HUDEP-2 (cell line): ENCODE data around the gene BRICD5.

Experiments
- DNase-seq, 76 experiments: peaks; one replicate each; lab custom pipeline; 2025; ENCODE audit not compliant: unreplicated experiment in 76 of 76; lab: John Stamatoyannopoulos, UW

Gene BRICD5

GRCh38 chr16:2238150-2238837, 27.6 kb upstream of the BRICD5 start:
- no peak for DNase-seq

- DNase-seq = no peak
Observed at GRCh38 chr16:2237493-2238149, 27.0 kb upstream of the BRICD5 start.

DNA sequence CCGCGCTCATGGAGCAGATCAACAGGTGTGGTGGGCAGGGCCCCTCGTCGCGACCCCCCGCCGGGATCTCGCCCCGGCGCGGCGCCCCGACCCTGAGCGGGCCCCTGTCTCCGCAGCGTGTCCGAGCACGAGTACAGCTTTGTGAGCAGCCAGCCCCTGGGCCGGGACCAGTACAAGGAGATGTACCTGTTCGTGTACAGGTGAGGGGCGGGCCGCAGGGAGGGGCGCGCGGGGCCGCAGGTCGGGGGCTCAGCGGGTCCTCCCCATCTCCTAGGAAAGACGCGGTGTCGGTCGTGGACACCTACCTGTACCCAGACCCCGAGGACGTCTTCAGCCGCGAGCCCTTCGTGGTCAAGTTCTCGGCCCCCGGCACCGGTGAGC, 26.4 kb upstream of the BRICD5 start:
- DNase-seq = no peak

DNA sequence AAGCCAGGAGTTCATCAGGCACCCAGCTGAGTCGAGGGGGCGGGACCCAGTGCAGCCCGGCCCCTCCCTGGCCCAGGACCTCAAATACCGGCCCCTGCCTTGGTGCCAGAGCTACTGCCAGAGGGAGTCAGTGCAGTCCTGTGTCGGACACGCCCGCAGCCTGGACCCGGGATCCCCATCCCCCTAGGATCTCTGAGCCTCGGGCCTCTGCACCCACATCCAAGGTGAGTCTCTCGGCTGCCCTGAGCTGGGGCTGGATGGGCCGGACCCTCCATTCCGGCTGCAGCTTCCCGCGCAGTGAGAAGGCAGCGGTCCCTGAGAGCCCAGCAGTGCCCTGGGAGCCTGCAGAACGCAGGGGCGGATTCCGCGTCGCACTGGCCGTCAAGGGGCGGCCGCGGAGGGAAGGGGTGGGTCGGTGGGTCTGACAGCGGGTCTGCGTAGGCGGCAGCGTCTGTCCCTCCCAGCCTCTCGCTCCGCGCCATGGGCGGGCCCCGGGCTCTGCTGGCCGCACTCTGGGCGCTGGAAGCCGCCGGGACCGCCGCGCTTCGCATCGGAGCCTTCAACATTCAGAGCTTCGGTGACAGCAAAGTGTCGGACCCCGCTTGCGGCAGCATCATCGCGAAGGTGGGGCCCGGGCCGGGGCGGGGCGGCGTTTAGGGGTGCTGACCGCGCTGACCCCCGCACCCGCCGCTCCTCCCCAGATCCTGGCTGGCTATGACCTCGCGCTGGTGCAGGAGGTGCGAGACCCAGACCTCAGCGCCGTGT, 25.9 kb upstream of the BRICD5 start, which contains the start of gene DNASE1L2:
Gene DNASE1L2, plus strand, starts transcription at position 108 of the 765 bp plus-strand sequence. Its CDS starts 373 bp downstream, at position 481.
- DNase-seq = no peak

DNA sequence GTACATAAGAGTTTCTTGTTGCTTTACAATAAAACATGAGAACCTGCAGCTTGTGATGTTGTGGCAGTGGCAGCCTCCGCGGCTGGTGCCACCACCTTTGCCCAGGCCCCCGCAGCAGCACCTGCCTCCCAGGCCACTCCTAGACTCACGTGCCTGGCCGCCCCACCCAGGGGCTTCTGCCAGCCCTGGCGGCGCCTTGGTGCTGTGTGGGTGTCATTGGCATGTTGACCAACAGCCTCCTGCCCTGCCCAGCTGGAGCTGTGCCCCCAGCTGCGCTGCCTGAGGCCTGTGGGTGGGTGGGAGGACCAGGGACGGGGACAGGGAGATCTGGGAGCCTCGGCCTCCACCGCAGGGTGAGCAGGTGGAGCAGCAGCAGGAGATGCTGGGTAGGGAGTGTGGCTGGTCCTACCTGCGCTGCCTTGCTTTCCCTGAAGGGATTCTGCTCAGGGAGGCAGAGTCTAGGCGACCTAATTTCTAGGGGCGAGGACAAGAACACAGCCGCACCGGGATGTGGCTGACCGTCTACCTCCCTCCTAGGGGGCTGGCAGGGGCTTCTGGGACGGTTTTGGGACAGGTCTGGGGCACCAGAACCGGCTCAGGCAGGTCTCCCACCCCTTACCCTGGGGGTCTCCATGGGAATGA, 25.2 kb upstream of the BRICD5 start:
- no peak for DNase-seq

- DNase-seq = no peak
Observed at GRCh38 chr16:2235234-2235651, 24.6 kb upstream of the BRICD5 start.

- no peak for DNase-seq
Observed at GRCh38 chr16:2234813-2235170, 24.1 kb upstream of the BRICD5 start.

DNA sequence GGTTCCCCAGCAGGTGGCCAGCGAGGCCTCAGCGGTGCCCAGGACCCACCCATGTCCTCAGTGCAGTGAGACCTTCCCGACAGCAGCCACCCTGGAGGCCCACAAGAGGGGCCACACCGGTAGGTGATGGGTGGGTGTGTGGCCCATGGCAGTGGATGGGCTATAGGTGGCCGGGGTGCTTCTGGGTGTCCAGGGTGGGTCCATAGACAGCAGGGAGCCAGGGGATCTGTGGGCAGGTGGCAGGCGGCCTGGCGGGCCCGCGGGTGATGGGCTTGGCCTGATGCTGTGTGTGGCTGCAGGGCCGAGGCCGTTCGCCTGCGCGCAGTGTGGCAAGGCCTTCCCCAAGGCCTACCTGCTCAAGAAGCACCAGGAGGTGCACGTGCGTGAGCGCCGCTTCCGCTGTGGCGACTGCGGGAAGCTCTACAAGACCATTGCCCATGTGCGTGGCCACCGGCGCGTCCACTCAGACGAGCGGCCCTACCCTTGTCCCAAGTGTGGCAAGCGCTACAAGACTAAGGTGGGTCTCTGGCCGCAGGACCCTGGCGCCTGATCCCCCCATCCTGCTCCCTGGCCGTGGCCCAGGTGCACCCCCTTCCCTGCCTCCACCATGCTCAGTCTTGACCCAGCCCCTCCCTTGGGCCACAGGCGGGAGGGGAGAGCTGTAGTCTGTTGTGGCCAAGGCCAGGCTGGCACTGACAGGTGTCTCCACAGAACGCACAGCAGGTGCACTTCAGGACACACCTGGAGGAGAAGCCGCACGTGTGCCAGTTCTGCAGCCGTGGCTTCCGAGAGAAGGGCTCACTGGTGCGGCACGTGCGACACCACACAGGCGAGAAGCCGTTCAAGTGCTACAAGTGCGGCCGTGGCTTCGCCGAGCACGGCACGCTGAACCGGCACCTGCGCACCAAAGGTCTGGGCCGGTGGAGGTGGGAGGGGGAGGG, 23.5 kb upstream of the BRICD5 start:
- DNase-seq = no peak

GRCh38 chr16:2233046-2233775, 22.5 kb upstream of the BRICD5 start:
- no peak for DNase-seq

DNA sequence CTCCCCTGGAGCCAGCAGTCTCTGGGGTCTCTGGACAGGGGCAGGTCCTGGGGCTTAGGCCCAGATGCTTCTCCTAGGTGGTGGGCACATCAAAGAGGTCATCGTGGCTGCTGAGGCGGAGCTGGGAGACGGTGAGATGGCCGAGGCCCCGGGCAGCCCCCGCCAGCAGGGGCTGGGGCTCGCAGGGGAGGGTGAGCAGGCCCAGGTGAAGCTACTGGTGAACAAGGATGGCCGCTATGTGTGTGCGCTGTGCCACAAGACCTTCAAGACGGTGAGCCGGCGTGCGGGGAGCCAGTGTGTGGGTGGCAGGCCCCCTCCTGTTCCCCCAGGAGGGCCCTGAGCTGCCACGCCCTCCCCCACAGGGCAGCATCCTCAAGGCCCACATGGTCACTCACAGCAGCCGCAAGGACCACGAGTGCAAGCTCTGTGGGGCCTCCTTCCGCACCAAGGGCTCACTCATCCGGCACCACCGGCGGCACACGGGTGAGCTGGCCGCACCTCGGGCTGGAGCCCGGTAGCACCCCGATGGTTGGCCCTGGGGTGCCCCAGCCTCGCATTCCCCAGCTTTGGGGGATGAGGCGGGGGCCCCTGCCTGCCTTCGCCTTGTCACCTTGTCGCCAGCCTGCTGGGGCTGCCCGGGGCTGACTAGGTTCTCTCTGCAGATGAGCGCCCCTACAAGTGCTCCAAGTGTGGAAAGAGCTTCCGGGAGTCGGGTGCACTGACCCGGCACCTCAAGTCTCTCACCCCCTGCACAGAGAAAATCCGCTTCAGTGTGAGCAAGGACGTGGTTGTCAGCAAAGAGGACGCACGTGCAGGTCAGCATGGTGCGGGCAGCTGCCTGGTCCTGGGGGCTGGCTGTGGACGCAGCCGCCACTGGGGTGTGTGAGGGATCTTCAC, 21.7 kb upstream of the BRICD5 start:
- no peak for DNase-seq

GRCh38 chr16:2231016-2231931, 20.6 kb upstream of the BRICD5 start:
- DNase-seq = no peak

- DNase-seq = no peak
Observed at GRCh38 chr16:2230376-2230775, 19.7 kb upstream of the BRICD5 start.

DNA sequence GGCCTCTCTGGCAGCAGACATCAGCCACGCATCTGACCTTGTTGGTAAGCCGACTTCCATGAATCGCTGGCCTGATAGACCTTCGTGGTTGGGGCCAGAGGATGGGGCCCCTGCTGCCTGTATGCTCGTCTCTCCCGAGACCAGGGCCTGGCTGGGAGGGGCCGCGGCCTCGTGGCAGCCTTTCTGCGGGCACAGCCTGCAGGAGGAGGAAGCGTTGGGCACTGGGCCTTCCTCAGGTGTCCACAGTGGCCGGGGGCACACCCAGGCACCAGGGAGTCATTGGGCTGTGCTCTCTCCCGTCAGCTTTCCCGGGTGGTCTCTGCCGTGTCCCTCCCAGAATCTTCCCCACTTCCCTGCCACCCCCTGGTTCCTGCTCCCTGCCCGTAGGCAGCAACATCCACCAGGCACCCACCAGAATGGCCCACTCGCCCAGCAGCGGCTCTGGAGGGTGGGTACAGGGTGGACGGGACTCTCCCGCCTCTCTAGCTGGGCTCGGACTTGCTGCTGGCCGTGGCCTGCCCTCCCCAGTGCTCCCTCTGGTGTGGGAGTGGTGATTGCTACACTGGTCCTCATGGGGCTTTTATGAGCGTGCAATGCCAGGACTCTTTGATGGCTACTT, 19.1 kb upstream of the BRICD5 start:
- DNase-seq = no peak

GRCh38 chr16:2229091-2229490, 18.4 kb upstream of the BRICD5 start:
- DNase-seq = no peak

- DNase-seq = no peak
Observed at GRCh38 chr16:2228161-2228824, 17.6 kb upstream of the BRICD5 start.

GRCh38 chr16:2226918-2227317, 16.3 kb upstream of the BRICD5 start:
- DNase-seq = no peak
